Measurements from ENCODE around the gene SULF2. TPM values are rescaled to one million over a fixed set of nuclear protein-coding genes. Genes with fewer than 3 reads are reported as not detected.

The SULF2 gene
- total and polyA plus RNA-seq, 9 of the 15 experiments (the other 6 are each of a cell fraction or from before 2014, with no cell fraction given), result 0.33 TPM; not detected in 8

GRCh38 chr20:47719211-47719610 is 66.1 kb downstream of the SULF2 start:
- no TSS peak for BruUV-seq (replicated peaks)
- POLR2A ChIA-PET, result no interaction called here
- Histone ChIP-seq H3K36me3 (ENCODE audit: control insufficient read depth, insufficient read depth, low read length) (no peaks in the 10 kb centered on the region), H3K9me3 (replicated peaks; ENCODE audit: control insufficient read depth, insufficient read depth, low read depth, low read length) (no peaks in the 10 kb centered on the region; the same call in 1 of the 2 replicates), H3K4me3 (no peak overlapping the region), H3K27me3 (ENCODE audit: control insufficient read depth in 2 of 2, insufficient read depth in 2 of 2, low read length in 2 of 2) (peaks cover 16 to 35% of the 10 kb centered on the region in 2 experiments), H4K20me1 (replicated peaks; ENCODE audit: control insufficient read depth, insufficient read depth, low read length) (no peaks in the 10 kb centered on the region), H3K9ac (ENCODE audit: insufficient read depth in 1 of 2, low read depth in 2 of 2, low read length in 2 of 2) (no peak overlapping the region), H3K79me2 (ENCODE audit: control insufficient read depth, insufficient read depth, low read length) (no peaks in the 10 kb centered on the region), H3K4me2 (ENCODE audit: insufficient read depth, low read length) (no peak overlapping the region), H3K4me1 (replicated peaks in 1 of 2; ENCODE audit: control insufficient read depth in 2 of 2, insufficient read depth in 2 of 2, low read length in 2 of 2) (no peaks in the 10 kb centered on the region), H3K9me1 (ENCODE audit: control insufficient read depth, insufficient read depth, low read length) (no peaks in the 10 kb centered on the region), H3K27ac (ENCODE audit: extremely low read depth, low read depth, low read length) (no peak overlapping the region), H2AFZ (ENCODE audit: low read depth, low read length) (no peak overlapping the region)
- no peak for TF ChIP-seq ZNF133 (CRISPR knock-in tag; IDR thresholded peaks at IDR 0.05)
- TF ChIP-seq, protein P1, sequence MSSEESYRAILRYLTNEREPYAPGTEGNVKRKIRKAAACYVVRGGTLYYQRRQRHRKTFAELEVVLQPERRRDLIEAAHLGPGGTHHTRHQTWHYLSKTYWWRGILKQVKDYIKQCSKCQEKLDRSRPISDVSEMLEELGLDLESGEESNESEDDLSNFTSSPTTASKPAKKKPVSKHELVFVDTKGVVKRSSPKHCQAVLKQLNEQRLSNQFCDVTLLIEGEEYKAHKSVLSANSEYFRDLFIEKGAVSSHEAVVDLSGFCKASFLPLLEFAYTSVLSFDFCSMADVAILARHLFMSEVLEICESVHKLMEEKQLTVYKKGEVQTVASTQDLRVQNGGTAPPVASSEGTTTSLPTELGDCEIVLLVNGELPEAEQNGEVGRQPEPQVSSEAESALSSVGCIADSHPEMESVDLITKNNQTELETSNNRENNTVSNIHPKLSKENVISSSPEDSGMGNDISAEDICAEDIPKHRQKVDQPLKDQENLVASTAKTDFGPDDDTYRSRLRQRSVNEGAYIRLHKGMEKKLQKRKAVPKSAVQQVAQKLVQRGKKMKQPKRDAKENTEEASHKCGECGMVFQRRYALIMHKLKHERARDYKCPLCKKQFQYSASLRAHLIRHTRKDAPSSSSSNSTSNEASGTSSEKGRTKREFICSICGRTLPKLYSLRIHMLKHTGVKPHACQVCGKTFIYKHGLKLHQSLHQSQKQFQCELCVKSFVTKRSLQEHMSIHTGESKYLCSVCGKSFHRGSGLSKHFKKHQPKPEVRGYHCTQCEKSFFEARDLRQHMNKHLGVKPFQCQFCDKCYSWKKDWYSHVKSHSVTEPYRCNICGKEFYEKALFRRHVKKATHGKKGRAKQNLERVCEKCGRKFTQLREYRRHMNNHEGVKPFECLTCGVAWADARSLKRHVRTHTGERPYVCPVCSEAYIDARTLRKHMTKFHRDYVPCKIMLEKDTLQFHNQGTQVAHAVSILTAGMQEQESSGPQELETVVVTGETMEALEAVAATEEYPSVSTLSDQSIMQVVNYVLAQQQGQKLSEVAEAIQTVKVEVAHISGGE (CRISPR knock-in tag; IDR thresholded peaks at IDR 0.05), result peak in 1 of 3 experiments; percentile 58; a peak in 2 of 6 replicates
- DNase-seq (ENCODE audit: extremely low read depth in 1 of 4, low spot score in 3 of 4) (no peak), FAIRE-seq (no peak), ATAC-seq (no peak)
- in situ Hi-C loops (cut with MboI) (no loop called here), intact Hi-C loops (cut with micrococcal nuclease) (no loop called here)
- CTCF ChIA-PET (ENCODE audit: low intra/inter-chr PET ratio), result interaction anchor here (0.7 kb wide), 1 partner anchor 1332 kb away, joined by 3 read pairs; no protein-coding TSS in a partner anchor
- WGBS (ENCODE audit: insufficient coverage, low coverage, missing lambda C conversion rate), result 0% methylated on average over 4 of the region's 4 CpGs
